ENCODE results near the gene KLHL33. TPM values are rescaled to one million over a fixed set of nuclear protein-coding genes. Genes with fewer than 3 reads are reported as not detected.

KLHL33 gene
- total and polyA plus RNA-seq, 2 experiments from 2014 or later, result not detected

GRCh38 chr14:20409226-20409625, 26.7 kb downstream of the KLHL33 start:
- Histone ChIP-seq H3K4me1 (ENCODE audit: insufficient read depth) (peaks cover 19% of the 10 kb centered on the region), H3K27me3 (replicated peaks; ENCODE audit: insufficient read depth) (no peaks in the 10 kb centered on the region), H4K20me1 (ENCODE audit: insufficient read depth) (no peaks in the 10 kb centered on the region), H3K9me3 (ENCODE audit: low read depth) (no peaks in the 10 kb centered on the region), H2AFZ (no peak overlapping the region), H3K4me2 (ENCODE audit: unreplicated experiment) (peak overlapping the region; percentile 0), H3K9me2 (ENCODE audit: insufficient read depth) (no peaks in the 10 kb centered on the region), H3K79me2 (ENCODE audit: insufficient read depth) (peaks cover 75% of the 10 kb centered on the region), H3K9ac (no peak overlapping the region), H3F3A (ENCODE audit: insufficient read depth) (peaks cover 18% of the 10 kb centered on the region), H3K4me3 (no peak overlapping the region), H3K36me3 (ENCODE audit: low read depth) (peaks cover 30% of the 10 kb centered on the region; the same call in 1 of the 2 replicates), H3K27ac (peak overlapping the region; percentile 36)
- 17 to 42% methylated on average over 2 of the region's 2 CpGs for WGBS, 2 experiments (ENCODE audit: low coverage in 1 of 2, low lambda C conversion rate in 2 of 2, missing lambda C conversion rate in 2 of 2)
- peak; percentile 74 for DNase-seq
- in situ Hi-C loops (cut with MboI), result no loop called here
- TF ChIP-seq EZH2phosphoT487 (IDR thresholded peaks at IDR 0.05; ENCODE audit: insufficient read depth, low read depth) (no peak), EZH2 (IDR thresholded peaks at IDR 0.05; ENCODE audit: insufficient read depth, poor library complexity, severe bottlenecking) (no peak)

GRCh38 chr14:20403521-20403920, 32.4 kb downstream of the KLHL33 start:
- Histone ChIP-seq H3K9ac (no peak overlapping the region), H3K27ac (no peak overlapping the region), H3K4me3 (no peak overlapping the region), H3K27me3 (replicated peaks; ENCODE audit: insufficient read depth) (no peaks in the 10 kb centered on the region), H3K36me3 (ENCODE audit: low read depth) (peaks cover 63% of the 10 kb centered on the region), H3K9me3 (ENCODE audit: low read depth) (no peaks in the 10 kb centered on the region), H3K4me1 (ENCODE audit: insufficient read depth) (peaks cover 8% of the 10 kb centered on the region), H4K20me1 (ENCODE audit: insufficient read depth) (no peaks in the 10 kb centered on the region), H3K9me2 (ENCODE audit: insufficient read depth) (no peaks in the 10 kb centered on the region), H3K4me2 (ENCODE audit: unreplicated experiment) (no peak overlapping the region), H3F3A (ENCODE audit: insufficient read depth) (no peaks in the 10 kb centered on the region), H3K79me2 (ENCODE audit: insufficient read depth) (peaks cover 47% of the 10 kb centered on the region), H2AFZ (no peak overlapping the region)
- WGBS, 2 experiments (ENCODE audit: low coverage in 1 of 2, low lambda C conversion rate in 2 of 2, missing lambda C conversion rate in 2 of 2), result 87 to 91% methylated on average over 6 to 11 of the region's 11 CpGs
- no peak for DNase-seq
- TF ChIP-seq EZH2 (IDR thresholded peaks at IDR 0.05; ENCODE audit: insufficient read depth, poor library complexity, severe bottlenecking) (no peak), EZH2phosphoT487 (IDR thresholded peaks at IDR 0.05; ENCODE audit: insufficient read depth, low read depth) (no peak)
- in situ Hi-C loops (cut with MboI), result no loop called here

- Histone ChIP-seq H3K4me1 (ENCODE audit: insufficient read depth) (peaks cover 8% of the 10 kb centered on the region), H3K9me3 (ENCODE audit: low read depth) (no peaks in the 10 kb centered on the region), H3K4me2 (ENCODE audit: unreplicated experiment) (no peak overlapping the region), H3K9me2 (ENCODE audit: insufficient read depth) (no peaks in the 10 kb centered on the region), H2AFZ (no peak overlapping the region), H3K27me3 (replicated peaks; ENCODE audit: insufficient read depth) (no peaks in the 10 kb centered on the region), H3F3A (ENCODE audit: insufficient read depth) (no peaks in the 10 kb centered on the region), H3K9ac (no peak overlapping the region), H4K20me1 (ENCODE audit: insufficient read depth) (no peaks in the 10 kb centered on the region), H3K27ac (no peak overlapping the region), H3K4me3 (no peak overlapping the region), H3K36me3 (ENCODE audit: low read depth) (peaks cover 62% of the 10 kb centered on the region), H3K79me2 (ENCODE audit: insufficient read depth) (peaks cover 22% of the 10 kb centered on the region)
- WGBS, 2 experiments (ENCODE audit: low coverage in 1 of 2, low lambda C conversion rate in 2 of 2, missing lambda C conversion rate in 2 of 2), result 89 to 95% methylated on average over 10 of the region's 10 CpGs
- TF ChIP-seq EZH2 (IDR thresholded peaks at IDR 0.05; ENCODE audit: insufficient read depth, poor library complexity, severe bottlenecking) (no peak), EZH2phosphoT487 (IDR thresholded peaks at IDR 0.05; ENCODE audit: insufficient read depth, low read depth) (no peak)
- DNase-seq, result peak; percentile 60
- in situ Hi-C loops (cut with MboI), result no loop called here
Observed at GRCh38 chr14:20400965-20401593, 34.9 kb downstream of the KLHL33 start.

- TF ChIP-seq EZH2 (IDR thresholded peaks at IDR 0.05; ENCODE audit: insufficient read depth, poor library complexity, severe bottlenecking) (no peak), EZH2phosphoT487 (IDR thresholded peaks at IDR 0.05; ENCODE audit: insufficient read depth, low read depth) (no peak)
- in situ Hi-C loops (cut with MboI), result no loop called here
- Histone ChIP-seq H4K20me1 (ENCODE audit: insufficient read depth) (no peaks in the 10 kb centered on the region), H3F3A (ENCODE audit: insufficient read depth) (no peaks in the 10 kb centered on the region), H3K4me3 (no peak overlapping the region), H3K27ac (no peak overlapping the region), H3K79me2 (ENCODE audit: insufficient read depth) (peaks cover 17% of the 10 kb centered on the region), H3K27me3 (replicated peaks; ENCODE audit: insufficient read depth) (no peaks in the 10 kb centered on the region), H3K4me2 (ENCODE audit: unreplicated experiment) (no peak overlapping the region), H3K9ac (no peak overlapping the region), H3K9me2 (ENCODE audit: insufficient read depth) (no peaks in the 10 kb centered on the region), H3K4me1 (ENCODE audit: insufficient read depth) (peaks cover 8% of the 10 kb centered on the region), H3K36me3 (ENCODE audit: low read depth) (peaks cover 63% of the 10 kb centered on the region), H3K9me3 (ENCODE audit: low read depth) (no peaks in the 10 kb centered on the region), H2AFZ (no peak overlapping the region)
- 95% methylated on average over 1 of the region's 1 CpG for WGBS, 2 experiments (ENCODE audit: low coverage in 1 of 2, low lambda C conversion rate in 2 of 2, missing lambda C conversion rate in 2 of 2)
- DNase-seq, result no peak
Observed at GRCh38 chr14:20400589-20400964, 35.4 kb downstream of the KLHL33 start.
